A673 (cell line): Measurements from ENCODE around the gene BCL6.

Source experiments
- EZH2 ChIP-seq: fragments of 200-600 bp; sonication (generic); IDR thresholded peaks from 2 replicates; pipeline ENCODE4 v1.6.1; 2017; ENCODE audit warnings: borderline replicate concordance, low read depth, mild to moderate bottlenecking, mixed read lengths, antibody characterized with exemption, low read length; ENCODE audit not compliant: poor library complexity, severe bottlenecking
- TF ChIP-seq, protein P1 (sequence below): fragments of 300-800, 200-600 bp; sonication (generic); conservative IDR thresholded peaks from 2 replicates; pipeline ENCODE4 v1.5.1; 2017; ENCODE audit warnings: low read depth, mild to moderate bottlenecking, antibody characterized with exemption, low read length, moderate library complexity, mixed read lengths

DNA sequence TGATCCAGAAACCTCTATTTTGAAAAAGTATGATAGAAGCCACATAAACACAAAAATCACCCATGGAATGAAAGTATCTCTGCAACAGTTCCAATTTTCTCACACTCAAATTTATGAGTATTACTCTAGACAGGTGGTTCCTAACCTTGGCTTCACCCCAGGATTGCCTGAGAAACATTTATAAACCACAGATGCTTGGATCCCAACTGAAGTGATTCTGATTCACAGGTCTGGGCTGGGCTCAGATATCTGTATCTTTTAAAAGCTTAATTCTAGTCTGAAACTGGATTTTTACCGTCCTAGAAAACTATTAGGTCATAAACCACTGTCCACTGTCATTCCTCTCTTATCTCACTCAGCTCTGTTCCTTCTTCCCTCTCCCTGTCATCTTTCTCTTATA, 67.7 kb downstream of the BCL6 start:
- TF ChIP-seq, protein P1, sequence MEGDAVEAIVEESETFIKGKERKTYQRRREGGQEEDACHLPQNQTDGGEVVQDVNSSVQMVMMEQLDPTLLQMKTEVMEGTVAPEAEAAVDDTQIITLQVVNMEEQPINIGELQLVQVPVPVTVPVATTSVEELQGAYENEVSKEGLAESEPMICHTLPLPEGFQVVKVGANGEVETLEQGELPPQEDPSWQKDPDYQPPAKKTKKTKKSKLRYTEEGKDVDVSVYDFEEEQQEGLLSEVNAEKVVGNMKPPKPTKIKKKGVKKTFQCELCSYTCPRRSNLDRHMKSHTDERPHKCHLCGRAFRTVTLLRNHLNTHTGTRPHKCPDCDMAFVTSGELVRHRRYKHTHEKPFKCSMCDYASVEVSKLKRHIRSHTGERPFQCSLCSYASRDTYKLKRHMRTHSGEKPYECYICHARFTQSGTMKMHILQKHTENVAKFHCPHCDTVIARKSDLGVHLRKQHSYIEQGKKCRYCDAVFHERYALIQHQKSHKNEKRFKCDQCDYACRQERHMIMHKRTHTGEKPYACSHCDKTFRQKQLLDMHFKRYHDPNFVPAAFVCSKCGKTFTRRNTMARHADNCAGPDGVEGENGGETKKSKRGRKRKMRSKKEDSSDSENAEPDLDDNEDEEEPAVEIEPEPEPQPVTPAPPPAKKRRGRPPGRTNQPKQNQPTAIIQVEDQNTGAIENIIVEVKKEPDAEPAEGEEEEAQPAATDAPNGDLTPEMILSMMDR = no peak
- TF ChIP-seq EZH2 = no peak
